ENCODE data around the gene CNTNAP2. TPM values are rescaled to one million over a fixed set of nuclear protein-coding genes. Genes with fewer than 3 reads are reported as not detected.

CNTNAP2 gene
- total RNA-seq, 4 donors from 2014 or later: 0.29 to 0.88 (median 0.33) TPM; not detected in 1

DNA sequence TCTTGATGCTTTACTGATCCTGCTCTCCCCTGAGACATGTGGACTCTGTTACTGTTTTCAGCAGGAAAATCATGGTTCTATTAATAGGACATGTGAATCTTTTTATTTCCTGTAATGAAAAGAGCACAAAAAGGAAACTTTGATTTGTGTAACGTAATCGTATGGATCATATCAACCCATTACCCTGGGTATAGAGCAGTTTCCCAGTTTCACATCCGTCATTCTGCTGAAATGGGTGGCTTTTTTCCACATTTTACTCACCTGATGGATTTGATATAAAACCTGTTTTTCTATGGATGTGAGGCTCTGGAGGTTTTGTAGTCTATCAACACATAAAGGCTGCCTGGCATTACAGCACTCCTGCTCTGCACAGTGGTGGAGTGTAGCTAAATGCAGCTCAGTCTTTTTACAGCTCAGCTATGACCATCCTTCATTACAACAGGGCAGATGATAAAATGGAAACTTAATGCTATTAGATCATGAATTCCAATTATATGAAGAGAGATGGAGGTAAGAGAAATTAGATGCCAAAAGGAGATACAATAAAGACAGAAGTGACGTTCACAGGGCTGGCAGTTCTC is 1987.6 kb downstream of the CNTNAP2 start:
- H3K4me3 ChIP-seq (replicated peaks in 1 of 3): no peak overlapping the region
- H3K27me3 ChIP-seq: no peaks in the 10 kb centered on the region
- no peak for DNase-seq
- no peaks in the 10 kb centered on the region for H3K9me3 ChIP-seq
- no peaks in the 10 kb centered on the region for H3K36me3 ChIP-seq
- H3K4me1 ChIP-seq: no peaks in the 10 kb centered on the region
- WGBS, 2 donors: 69 to 82% methylated on average over 4 of the region's 4 CpGs
- intact Hi-C loops (cut with DNase I): no loop called here
- no peak for TF ChIP-seq POLR2A (IDR thresholded peaks at IDR 0.05)
- TF ChIP-seq, protein P1, sequence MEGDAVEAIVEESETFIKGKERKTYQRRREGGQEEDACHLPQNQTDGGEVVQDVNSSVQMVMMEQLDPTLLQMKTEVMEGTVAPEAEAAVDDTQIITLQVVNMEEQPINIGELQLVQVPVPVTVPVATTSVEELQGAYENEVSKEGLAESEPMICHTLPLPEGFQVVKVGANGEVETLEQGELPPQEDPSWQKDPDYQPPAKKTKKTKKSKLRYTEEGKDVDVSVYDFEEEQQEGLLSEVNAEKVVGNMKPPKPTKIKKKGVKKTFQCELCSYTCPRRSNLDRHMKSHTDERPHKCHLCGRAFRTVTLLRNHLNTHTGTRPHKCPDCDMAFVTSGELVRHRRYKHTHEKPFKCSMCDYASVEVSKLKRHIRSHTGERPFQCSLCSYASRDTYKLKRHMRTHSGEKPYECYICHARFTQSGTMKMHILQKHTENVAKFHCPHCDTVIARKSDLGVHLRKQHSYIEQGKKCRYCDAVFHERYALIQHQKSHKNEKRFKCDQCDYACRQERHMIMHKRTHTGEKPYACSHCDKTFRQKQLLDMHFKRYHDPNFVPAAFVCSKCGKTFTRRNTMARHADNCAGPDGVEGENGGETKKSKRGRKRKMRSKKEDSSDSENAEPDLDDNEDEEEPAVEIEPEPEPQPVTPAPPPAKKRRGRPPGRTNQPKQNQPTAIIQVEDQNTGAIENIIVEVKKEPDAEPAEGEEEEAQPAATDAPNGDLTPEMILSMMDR (IDR thresholded peaks at IDR 0.05): no peak
- no peak overlapping the region for H3K27ac ChIP-seq

DNA sequence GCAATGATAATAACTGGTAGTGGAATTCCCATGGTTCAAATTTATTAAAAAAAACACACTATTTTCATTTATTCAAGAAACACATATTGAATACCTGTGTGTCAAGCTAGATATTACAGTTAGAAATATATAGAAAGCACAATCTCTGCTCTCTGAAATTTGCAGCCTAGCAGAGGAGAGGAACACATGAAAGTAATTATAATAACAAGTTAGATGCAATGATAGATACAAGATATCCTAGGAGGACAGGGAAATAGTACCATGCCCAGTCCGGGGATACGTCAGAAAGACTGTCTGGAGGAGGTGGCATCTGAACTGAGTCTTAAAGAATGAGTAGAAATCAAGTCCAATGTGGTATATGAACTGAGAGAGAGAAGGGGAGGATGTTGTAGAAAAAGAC is 1988.3 kb downstream of the CNTNAP2 start:
- WGBS, 2 donors: 91 to 95% methylated on average over 2 of the region's 2 CpGs
- TF ChIP-seq POLR2A (IDR thresholded peaks at IDR 0.05): no peak
- TF ChIP-seq, protein P1 (IDR thresholded peaks at IDR 0.05): no peak
- no peak overlapping the region for H3K4me3 ChIP-seq (replicated peaks in 1 of 3)

DNA sequence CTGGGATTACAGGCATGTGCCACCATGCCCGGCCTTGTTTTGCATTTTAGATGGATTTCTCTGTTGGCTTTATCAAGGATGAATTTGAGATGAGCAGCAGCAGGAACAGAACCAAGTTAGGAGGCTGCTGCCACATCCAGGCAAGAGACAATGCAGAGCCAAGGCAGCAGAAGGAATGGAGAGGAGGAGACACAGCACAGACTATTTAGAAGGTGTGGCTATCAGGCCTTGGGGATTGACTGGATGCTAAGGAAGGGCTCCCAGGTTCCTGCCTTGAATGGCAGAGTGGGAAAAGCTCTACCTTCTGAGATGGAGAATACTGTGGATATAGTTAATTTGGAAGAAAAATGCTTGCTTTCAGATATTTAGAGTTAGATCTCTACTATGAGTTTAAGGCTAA is 1989.3 kb downstream of the CNTNAP2 start:
- WGBS, 2 donors: 93 to 100% methylated on average over 1 of the region's 1 CpG
- intact Hi-C loops (cut with DNase I): no loop called here
- TF ChIP-seq POLR2A (IDR thresholded peaks at IDR 0.05): no peak
- Histone ChIP-seq H3K27me3 (no peaks in the 10 kb centered on the region), H3K36me3 (no peaks in the 10 kb centered on the region), H3K4me3 (replicated peaks in 1 of 3) (no peak overlapping the region), H3K27ac (no peak overlapping the region), H3K4me1 (no peaks in the 10 kb centered on the region), H3K9me3 (no peaks in the 10 kb centered on the region)
- no peak for DNase-seq

More for the DNA sequence above, 1988.3 kb downstream of the CNTNAP2 start:
- H3K36me3 ChIP-seq: no peaks in the 10 kb centered on the region
- no peaks in the 10 kb centered on the region for H3K4me1 ChIP-seq
- H3K9me3 ChIP-seq: no peaks in the 10 kb centered on the region
- H3K27me3 ChIP-seq: no peaks in the 10 kb centered on the region
- intact Hi-C loops (cut with DNase I): no loop called here
- no peak for DNase-seq
- H3K27ac ChIP-seq: no peak overlapping the region

DNA sequence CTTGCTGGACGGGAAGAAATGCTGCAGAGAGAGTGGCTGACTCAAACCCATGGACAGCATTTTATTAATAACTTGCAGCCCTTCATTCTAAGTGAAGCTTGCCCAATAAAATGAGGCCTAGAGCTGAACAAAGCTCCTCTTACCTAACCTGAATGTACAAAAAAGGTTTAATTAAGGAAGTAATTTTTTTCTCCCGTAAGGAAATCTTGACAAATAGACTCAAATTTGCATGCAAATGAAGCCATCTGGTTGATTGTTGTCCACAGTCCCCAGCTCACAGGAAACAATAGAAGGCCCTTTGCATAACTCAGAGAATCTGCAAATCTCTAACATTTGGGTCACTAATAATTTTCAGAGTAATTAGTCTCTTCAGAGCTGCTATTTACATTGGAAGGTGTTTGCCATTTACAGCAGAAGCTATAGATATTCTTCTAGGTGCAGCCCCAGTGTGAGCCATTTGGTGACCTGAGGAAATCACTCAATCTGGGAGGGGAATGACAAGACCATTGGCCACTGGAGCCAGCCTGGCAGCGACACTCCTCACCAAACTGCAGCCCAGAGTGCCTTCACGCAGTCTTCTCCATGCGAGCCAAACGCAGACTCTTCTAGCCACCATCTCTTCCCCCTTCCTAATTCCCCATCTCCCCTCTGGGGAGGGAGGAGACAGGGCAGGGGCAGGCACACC is 1991.0 kb downstream of the CNTNAP2 start:
- intact Hi-C loops (cut with DNase I): no loop called here
- TF ChIP-seq POLR2A (IDR thresholded peaks at IDR 0.05): no peak
- TF ChIP-seq, protein P1 (IDR thresholded peaks at IDR 0.05): no peak
- no peaks in the 10 kb centered on the region for H3K4me1 ChIP-seq
- H3K36me3 ChIP-seq: no peaks in the 10 kb centered on the region
- DNase-seq: no peak
- no peaks in the 10 kb centered on the region for H3K27me3 ChIP-seq
- WGBS, 2 donors: 96% methylated on average over 6 of the region's 6 CpGs
- H3K4me3 ChIP-seq (replicated peaks in 1 of 3): no peak overlapping the region
- no peak overlapping the region for H3K27ac ChIP-seq
- H3K9me3 ChIP-seq: no peaks in the 10 kb centered on the region

DNA sequence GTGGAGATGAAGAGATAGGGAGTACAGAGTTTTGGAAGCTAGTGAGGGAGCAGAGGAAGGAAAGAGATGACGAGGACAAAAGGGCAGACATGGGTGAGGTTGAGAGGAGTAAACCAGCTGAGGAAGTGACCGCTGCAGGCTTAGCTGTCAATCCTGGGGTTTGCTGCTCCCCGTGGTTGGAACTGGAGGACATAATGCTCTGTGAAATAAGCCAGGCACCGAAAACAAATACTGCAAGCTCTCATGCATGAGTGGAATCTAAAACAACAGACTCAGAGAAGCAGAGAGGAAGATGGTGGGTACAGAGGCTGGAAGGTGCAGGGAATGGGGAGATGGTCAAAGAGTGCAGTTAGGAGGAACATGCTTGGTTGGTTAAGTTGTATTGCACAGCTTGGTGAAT is 1991.8 kb downstream of the CNTNAP2 start:
- TF ChIP-seq, protein P1 (IDR thresholded peaks at IDR 0.05): no peak
- no peak for TF ChIP-seq POLR2A (IDR thresholded peaks at IDR 0.05)
- H3K27ac ChIP-seq: no peak overlapping the region
- WGBS, 2 donors: 48 to 50% methylated on average over 4 of the region's 4 CpGs
- intact Hi-C loops (cut with DNase I): no loop called here
- no peaks in the 10 kb centered on the region for H3K4me1 ChIP-seq
- no peaks in the 10 kb centered on the region for H3K9me3 ChIP-seq
- DNase-seq: no peak
- H3K4me3 ChIP-seq (replicated peaks in 1 of 3): no peak overlapping the region
- H3K36me3 ChIP-seq: no peaks in the 10 kb centered on the region
- no peaks in the 10 kb centered on the region for H3K27me3 ChIP-seq
